Stimulated activated CD8-positive, alpha-beta memory T cell treated with anti-CD3 and anti-CD28 coated beads, Interleukin-12 subunit alpha, Interleukin-12 subunit beta, amount 100 ng/mL, for 1 hour (primary cell): ENCODE measurements around the gene GPR21.

Source experiments
- DNase-seq: peaks from one replicate; pipeline ENCODE4 v3.0.0-alpha.2; 2020; ENCODE audit warnings: low read depth

Gene GPR21

DNA sequence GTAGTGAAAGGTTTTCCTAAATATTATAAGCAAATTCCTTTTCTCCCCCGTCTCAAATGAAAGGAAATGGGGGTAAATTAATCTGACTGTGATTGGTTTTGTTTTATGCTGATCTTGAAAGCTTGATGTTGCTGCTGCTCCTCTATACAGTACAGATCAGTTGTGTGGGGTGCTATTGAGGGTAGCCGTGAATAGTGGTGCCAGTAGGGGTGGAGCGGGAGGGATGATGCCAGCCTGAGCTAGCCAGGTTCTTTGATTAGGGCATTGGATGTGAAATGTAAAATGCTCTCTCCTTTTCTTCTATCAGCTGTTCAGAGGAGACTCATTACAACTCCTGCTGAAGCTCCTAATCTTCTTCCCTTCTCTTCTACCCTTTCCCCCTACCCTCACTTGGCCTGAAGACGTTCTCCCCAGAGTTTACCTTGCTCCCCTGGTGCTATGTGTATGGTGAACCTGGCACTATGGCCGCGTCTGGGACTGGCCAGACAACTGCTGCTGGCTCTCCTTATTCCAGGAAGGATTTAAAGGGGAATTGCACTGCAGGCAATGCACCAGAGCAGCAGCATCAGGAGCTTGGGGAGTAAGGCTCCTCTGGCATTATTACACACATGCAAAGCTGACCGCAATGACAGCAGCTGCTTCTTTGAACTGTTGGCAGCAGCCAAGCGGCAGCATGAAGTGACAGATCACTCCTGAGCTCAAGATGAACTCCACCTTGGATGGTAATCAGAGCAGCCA, 566 bp downstream of the GPR21 start:
- no peak for DNase-seq

DNA sequence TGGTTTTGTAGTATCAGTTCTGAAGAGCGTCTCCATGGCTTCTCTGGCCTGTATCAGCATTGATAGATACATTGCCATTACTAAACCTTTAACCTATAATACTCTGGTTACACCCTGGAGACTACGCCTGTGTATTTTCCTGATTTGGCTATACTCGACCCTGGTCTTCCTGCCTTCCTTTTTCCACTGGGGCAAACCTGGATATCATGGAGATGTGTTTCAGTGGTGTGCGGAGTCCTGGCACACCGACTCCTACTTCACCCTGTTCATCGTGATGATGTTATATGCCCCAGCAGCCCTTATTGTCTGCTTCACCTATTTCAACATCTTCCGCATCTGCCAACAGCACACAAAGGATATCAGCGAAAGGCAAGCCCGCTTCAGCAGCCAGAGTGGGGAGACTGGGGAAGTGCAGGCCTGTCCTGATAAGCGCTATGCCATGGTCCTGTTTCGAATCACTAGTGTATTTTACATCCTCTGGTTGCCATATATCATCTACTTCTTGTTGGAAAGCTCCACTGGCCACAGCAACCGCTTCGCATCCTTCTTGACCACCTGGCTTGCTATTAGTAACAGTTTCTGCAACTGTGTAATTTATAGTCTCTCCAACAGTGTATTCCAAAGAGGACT, 1.5 kb downstream of the GPR21 start:
- DNase-seq: no peak

DNA sequence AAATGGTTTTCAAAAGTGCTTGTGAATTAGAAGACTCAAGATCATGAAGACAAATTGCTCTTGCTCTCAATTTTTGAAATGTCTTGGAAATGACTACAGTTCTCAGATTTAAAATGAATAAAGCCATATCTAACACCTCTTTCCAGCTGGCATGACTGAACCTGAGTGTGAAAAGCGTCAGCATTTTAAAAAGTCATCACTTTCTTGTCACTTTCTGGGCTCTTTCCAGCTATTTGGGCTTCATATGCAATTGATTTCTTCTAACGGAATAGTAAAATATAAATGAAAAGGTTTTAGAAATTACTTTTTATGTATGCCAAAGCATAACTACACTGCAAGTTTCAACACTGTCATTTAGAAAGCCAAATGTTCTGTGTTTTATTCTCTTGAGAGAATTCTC, 2.3 kb downstream of the GPR21 start:
- DNase-seq: no peak

DNA sequence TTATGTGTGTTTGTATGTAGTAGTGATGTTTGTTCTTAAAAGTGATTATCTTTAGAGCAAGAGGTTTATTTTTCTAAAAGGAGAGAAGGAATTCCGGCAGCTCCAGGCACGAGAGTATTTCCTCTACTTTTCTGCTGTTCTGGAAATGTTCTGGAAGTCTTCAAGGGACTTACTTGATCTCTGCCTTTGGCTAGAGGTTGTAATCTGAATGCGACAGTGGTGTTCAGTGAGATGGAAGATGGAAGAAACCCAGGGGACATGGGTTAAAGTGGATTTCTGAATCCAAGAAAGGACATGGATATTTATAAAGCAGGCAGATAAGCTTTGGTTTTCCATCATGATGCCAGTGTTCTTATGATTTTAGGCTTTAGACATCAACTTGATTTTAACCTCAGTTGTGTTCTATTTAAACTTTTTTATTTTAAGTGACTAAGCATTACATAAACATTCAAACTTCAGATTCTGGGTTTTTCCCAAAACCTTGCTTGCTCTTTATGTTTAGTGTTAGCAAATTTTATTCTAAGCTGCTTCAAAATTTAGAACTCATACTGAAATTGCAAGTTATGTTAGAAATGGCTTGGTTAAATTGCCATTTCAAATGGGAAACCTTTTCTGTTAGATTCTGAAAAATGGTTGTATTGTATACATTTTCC, 3.6 kb downstream of the GPR21 start:
- DNase-seq: no peak

DNA sequence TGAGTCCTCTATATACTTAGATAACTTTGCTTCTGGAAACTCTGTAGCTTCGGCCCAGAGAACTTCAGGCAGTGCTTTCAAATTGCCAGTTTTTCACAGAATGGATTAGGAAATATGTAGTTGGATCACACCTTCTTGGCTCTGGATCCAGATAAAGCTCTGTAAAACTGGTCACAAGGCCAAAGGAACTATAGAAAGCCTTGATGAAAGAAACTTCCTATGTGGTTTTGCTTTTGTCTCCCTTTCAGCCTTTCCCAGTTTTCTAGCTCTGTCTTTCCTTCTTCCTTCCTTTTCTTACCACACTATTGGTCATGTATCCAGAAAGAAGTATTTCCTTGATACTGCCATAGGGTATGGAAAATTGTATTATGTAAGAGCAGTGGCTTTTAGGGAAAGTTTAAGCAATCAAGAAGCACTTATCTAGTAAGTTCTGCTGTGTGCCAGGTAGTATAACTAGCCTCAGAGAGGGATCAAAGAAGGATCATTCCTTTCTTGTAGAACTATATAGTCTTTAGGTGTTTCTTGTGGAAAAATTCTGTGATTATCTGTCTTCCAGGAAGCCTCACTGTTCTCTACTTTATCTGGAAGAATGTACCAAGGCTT, 6.3 kb downstream of the GPR21 start:
- no peak for DNase-seq

DNA sequence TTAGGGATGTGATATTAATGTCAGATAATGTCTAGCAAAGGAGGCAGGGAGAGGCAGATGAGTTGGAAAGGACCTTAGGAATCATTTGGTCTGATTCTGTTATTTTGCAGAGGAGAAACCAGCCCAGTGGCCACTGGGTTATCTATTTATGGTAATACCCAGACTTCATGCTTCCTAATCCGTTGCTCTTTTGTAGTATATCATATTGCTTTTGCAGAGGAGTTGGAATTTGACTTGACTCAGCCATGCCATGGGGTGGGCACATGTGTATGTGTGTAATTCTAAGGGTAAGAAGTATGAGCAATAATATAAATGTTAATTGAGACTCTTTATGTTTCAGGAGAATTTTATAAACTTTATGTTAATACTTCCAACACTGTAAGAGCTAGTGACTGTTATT, 7.3 kb downstream of the GPR21 start:
- DNase-seq: no peak

DNA sequence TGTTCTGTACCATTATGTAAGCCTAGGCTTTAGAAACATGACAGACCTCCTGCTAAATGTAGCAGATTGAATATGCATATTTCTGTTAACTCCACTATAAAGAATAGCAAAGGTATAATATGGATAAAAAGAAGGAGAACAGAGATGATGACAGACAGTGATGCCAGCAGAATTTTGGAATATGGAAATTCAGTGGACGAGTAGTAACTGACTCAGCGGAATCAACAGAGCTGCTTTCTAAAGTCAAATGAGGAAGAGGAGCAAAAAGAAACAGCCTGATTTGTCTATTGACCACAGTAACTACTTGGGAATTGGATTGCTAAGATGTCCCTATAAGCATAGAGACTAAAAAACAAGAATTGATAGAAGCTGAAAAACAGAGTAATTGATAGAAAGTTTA, 8.0 kb downstream of the GPR21 start:
- no peak for DNase-seq

DNA sequence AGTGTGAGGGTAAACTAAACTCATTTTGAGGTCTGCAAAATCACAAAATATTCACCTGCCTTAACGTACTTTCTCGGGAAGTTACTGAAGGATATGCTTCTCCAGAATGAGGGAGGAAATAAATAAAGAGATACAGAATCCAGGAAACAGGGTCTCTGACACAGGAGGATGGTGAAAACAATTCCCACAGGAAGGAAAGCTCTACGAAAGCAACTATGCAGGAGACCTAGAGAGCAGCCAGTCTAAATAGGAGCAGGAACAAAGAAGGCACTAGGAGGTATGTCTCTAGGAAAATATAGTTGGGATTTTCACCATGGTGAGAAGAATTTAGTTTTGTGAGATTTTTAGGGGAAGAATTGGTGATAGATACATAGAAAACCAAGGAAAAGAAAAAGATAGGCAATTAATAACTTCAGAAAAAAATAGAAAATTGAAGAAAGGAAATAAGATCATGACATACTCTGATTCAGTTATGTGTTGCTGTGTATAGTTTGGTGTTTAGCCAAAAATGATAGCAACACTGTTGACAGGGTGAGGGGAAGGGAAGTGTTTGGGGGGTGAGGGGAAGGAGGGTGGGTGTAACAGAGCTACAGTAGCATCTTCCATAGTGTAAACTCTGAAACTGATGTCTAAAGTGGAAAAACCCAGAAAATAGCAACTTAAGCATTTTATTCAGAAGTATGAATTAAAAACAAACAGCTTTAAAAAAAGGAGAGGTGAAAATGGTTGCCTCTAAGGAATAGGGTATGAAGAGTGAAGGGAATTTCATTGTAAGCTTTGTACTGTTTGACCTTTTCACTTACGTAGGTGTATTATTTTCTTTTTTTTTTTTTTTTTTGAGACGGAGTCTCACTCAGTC, 9.8 kb downstream of the GPR21 start:
- no peak for DNase-seq

DNA sequence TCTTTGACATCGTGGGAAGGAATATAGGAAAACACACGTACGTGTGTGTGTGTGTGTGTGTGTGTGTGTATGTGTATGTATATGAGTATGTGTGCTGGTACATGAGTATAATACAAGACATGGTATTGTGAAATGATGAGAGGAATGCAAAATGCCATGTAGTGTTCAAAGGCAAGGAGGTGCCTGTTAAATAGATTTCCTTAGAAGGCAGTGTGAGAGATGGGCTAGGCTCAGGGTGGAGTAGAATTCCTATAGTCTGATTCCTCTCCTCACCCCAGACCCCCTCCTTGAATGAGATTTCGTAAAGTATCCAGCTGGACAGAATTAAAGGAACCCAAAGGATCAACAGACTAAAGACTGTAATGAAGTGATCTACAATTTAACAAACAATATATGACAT, 11.1 kb downstream of the GPR21 start:
- DNase-seq: no peak

DNA sequence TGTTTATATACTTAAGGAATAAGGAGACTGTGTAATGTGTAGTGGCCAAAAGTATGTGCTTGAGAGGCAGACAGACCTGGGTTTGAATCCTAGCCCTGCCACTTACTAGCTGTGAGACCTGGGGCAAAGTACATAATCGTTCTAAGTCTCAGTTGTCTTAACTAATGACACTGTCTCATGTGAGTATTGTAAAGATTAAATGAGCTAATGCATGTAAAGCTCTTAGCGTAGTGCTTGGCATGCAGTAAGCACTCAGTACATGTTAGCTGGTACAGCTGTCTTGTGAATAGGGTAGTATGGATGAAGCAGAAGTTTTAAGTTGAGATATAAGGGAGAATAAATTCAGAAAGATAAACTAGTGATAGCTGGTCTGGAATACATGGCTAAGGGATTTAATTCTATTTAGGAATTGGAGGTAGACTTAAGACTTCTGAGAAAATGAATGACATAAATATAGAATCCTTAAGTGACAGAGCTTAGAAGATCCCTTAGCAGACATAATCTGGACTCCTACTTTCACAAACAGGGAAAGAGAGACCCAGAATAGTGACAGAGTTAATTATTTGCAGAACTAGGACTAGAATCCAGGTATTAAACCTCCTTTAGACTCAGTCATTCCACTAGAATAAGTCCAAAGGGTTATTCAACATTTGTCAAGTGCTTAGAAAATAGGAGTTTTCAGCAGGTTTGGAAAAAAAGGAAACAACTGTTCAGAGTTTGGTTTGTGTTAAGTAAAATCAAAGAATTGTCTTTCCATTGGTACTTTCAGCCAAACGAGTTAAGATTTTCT, 13.1 kb downstream of the GPR21 start:
- DNase-seq: no peak

DNA sequence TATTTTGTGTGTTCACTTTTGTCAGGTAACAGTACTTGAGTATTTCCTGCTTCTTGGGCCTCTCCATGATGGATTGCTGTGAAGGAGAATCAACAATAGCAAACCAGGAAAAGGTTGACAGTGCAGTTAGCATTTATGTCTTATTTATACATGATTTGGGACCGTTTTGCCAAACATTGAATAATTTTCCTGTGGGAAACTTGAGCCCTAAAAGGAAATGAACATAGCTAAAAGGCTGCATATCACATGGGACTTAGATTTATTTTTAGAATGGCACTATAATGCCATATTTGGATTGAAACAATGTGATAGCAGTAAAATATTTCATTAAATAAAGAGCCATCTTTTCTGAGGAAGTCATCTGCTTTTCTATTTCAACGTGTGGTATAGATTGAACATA, 15.3 kb downstream of the GPR21 start:
- no peak for DNase-seq

DNA sequence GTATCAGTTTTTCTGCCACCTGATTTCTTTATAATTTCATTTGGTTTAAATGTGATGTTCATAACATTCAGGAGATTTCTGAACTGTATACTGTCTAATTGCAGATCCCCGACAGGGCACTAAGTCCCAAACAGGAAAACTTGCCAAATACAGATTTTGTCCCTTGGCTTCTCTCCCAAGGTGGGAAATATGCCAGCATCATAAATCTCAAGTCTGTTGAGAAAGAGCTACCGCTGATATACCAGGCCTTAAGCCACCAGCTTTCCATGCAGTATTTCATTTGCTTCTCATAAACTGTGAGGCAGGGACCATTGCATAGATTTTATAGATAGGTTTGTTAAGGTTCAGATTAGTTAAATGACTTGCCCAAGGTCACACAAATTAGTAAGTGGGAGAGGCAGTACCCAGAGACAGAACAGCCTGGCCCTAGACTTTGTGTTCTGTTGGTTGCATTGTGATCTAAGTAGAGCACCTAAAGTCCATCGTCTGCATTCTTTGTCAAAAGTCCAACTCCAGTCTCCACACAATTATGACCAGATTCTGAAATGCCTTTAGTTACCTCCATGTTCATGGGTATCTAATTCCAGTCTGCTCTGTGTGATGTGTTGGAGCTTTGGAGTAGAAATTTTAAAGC, 16.2 kb downstream of the GPR21 start:
- no peak for DNase-seq

DNA sequence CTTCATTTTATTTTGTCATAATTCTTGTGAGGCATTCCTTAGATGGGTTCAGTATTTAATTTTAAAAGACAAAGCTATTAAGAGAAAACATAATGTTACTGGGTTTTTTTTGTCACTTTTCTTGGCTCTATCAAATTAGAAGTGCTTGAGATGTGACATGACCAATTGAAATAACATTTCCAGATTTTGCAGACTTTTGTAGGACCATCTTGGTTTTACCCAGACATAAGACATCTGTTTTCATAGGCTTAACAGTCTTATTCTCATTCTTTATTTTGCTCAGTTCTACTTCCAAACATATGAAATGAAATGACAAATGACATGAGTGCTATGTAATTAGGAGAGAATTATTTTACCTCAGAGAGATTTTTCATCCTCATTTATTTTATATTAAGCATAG, 19.6 kb downstream of the GPR21 start:
- no peak for DNase-seq

DNA sequence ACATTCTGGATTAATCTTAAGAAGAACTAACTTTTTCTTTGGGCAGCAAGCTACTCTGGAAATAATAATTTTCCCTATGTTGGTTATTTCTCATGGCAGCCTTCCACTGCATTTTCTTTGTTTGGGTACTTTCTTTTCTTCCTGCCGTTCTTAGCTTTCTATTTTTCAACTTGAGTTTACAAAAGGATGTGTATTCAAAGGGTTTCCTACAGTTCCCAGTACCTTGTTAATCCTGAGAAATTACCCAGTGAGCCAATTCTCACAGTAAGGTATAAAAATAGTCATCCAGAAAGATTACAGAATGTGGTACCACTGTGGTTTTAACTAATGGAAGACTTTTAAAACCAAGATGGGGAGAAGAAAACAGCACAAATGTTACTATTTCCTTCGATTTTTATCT, 20.2 kb downstream of the GPR21 start:
- DNase-seq: no peak

DNA sequence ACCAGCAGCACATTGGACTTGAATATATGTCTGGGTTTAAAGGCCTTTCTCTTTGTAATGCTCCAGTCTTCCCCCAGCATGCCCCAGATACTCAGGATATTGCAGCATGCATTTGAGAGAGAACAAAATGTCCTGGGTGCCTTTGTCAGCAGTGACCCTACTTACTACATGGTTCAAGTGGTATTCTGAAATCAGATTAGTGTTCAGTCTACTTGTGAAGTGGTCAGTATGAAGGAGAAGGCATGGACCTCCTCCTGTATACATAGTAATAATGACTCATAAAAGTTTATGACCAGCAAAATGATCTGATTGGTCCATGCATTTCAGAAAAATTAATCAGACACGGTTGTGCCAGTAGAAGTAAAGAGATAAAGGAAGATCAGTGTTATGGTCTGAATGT, 25.4 kb downstream of the GPR21 start:
- no peak for DNase-seq

DNA sequence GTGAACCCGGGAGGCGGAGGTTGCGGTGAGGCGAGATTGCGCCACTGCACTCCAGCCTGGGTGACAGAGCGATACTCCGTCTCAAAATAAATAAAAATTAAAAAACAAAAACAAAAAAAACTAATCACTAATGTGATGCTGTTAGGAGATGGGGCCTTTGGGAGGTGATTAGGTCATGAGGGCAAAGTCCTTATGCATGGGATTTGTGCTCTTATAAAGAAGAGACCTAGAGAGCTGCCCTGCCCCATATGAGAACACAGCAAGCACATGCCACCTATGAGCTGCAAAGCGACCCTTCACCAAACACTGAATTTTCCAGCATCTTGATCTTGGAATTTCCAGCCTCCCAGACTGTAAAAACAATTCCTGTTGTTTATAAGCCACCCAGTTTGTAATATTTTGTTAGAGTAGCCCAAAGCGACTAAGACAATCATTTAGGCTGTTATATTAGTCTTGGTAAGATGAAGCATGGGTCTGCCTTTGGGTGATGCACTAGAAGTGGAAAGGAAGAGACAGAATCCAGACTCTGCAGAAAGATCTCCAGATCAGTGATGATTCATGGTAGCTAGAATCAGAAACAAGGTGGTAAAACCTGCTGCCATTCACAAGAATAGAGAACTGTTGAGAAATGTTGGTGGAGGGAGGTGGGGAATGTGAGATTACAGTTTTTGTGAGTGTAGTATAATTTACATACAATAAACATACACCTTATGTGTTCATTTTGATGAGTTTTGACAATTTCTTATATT, 26.2 kb downstream of the GPR21 start:
- DNase-seq: no peak

DNA sequence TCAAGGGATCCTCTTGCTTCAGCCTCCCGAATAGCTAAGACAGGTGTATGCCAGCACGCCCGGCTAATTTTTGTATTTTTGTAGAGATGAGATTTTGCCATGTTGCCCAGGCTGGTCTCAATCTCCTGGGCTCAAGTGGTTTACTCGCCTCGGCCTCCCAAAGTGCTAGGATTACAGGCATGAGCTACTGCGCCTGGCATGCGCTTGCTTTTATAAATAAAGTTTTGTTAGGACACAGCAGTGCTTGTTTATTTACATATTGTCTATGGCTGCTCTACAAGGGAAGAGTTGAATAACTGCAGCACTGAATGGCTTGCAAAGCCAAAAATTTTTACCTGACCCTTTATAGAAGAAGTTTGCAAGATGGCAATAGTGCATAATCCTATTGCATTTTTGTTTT, 27.7 kb downstream of the GPR21 start:
- DNase-seq: no peak

DNA sequence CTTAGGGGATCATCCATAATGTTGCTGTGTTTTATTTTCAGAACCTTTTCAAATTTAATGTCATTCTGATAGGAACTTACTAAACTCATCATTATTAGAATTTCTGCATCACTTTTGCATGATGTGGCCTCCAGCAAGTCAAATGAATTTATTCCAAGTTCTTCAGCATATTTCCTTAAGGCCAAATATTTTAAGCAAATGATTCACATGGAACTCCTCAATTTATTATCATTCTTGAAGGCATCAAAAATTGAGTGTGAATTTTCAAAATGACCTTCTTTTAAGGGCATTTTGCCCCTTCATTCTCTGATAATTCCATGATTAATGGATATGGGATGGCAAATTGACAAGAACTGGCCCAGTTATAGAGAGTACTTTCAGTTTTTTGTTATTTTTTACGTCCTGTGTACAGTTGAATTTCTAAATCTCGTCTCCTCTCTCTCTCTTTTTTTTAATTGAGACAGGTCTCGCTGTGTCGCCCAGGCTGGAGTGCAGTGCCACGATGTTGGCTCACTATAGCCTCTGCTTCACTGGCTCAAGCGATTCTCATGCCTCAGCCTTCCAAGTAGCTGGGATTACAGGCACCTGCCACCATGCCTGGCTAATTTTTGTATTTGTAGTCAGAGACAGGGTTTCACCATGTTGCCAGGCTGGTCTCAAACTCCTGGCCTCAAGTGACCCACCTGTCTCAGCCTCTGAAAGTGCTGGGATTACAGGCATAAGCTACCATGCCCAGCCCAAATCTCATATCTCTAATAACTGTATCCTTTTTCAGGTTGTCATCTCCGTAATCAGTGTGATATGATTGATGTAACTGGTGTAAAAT, 29.1 kb downstream of the GPR21 start:
- no peak for DNase-seq

DNA sequence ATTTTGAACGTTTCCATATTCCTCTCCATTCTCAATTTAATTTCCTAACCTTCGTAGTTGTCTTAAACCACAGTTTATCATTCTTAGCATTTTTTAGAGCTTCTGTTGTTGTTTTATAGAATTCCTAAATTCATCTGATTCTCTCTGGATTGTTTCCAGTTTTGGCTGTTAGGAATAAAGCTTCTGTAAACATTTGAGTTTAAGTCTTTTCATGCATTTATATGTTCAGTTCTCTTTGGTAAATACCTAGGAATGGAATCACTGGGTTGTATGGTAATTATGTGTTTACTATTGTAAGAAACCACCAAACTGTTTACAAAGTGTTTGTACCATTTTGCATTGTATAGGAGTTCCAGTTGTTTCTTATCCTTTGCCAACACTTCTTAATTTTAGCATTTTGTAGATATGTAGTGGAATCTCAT, 29.7 kb downstream of the GPR21 start:
- DNase-seq: no peak
